GM21576 (cell line): Measurements from ENCODE around the gene FKBP9.

Experiments
- ATAC-seq: cut with Tn5 transposase; IDR thresholded peaks from one replicate; pipeline ENCODE4 v1.9.1; 2021; ENCODE audit warnings: mild to moderate bottlenecking, moderate library complexity; ENCODE audit not compliant: unreplicated experiment

The FKBP9 gene

GRCh38 chr7:33054261-33054964 lies 97.2 kb downstream of the FKBP9 start:
- no peak for ATAC-seq

- no peak for ATAC-seq
These were observed 97.9 kb downstream of the FKBP9 start for GRCh38 chr7:33055158-33055557.
